ENCODE results near the gene PI16.

PI16 gene

GRCh38 chr6:37005061-37005810 is 50.7 kb downstream of the PI16 start, which contains the start of gene FGD2:
TSS of gene FGD2 (plus strand) at chr6:37005655. CDS start at chr6:37005818, 163 bp downstream.
- no peak for DNase-seq

GRCh38 chr6:37005827-37006567 is 51.5 kb downstream of the PI16 start:
- DNase-seq, result no peak

GRCh38 chr6:37006793-37007339 is 52.3 kb downstream of the PI16 start:
- DNase-seq, result no peak

DNA sequence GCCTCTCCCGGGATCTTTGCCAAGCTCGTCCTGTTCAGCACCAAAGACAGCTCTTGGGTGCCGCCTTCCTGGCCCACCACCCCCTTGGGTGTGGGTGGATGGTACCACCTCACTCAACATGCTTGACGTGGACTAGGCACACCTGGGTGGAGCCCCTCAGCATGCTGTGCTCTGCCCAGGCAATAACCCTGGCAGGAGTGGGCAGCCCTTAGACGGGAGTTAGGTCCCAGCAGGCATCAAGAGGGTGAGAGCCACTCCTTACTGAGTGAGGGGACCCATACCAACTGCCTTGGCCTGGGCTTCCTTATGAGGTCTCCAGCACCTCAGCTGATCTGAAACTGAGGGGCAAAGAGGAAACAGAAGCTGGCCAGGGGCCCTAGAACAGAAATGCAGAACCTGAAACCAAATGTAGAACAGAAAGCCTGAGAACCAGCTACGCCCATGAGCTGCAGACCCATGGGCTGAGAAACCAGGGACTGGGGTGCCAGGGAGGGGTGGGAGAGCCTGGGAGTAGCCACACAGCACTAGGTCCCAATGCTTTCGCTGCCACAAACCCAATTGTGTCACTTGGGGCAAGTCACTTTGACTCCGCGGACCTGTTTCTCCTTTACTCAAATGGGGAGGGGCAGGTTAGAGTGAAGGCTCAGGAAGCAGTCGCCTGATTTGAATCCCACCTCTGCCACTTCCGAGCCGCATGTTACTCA is 53.0 kb downstream of the PI16 start:
- DNase-seq, result no peak

GRCh38 chr6:37008484-37009465 is 54.2 kb downstream of the PI16 start:
- DNase-seq, result no peak

DNA sequence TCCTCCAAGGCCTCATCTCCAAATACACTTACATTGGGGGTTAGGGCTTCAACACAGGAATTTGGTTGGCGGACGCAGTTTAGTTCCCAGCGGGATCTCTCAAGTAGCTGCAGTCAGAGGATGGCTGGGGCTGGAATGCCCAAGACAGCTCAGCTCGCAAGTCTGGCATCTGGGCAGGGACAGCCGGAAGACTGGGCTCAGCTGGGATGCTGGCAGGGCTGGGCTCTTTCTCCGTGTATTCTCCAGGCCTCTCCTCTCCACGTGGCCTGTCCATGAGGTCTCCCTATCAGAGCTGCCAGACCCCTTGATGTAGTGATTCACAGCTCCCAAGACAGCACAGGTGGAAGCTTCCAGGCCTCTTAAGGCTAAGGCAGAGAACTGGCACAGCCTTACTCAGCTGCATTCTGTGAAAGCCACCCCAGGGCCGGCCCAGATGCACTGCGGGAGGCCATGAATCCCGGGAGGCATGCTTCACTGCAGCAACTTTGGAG is 55.9 kb downstream of the PI16 start:
- DNase-seq, result no peak

DNA sequence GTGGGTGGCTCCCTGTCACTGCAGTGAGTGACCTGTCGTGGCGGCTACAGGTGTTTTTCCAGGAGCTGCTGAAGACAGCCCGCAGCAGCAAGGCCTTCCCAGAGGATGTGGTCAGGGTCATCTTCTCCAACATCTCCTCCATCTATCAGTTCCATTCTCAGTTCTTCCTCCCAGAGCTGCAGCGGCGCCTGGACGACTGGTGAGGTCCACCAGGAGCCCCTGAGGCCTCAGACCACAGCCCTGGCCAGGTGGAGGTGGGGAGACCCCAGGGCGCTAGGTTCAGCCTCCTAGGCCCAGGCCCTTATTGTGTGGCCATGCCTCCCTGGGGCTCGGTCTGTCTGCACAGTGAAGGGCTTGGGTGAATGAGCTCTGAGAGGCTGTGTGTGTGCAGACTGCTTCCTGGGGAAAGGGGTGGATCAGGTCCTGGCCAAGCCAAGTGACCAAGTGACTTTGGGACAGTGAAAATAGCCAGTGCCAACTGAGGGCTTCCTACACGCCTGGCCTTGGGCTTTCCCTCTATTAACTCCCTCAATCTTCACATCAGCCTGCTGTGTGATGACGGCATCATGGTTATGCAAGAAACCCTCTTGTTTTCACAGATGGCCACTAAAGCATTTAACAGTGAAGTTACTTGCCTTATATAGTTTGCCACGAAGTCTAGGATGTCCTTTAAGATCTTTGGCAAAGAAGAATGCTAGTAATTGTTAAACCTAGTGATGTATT is 57.3 kb downstream of the PI16 start:
- DNase-seq, result no peak

DNA sequence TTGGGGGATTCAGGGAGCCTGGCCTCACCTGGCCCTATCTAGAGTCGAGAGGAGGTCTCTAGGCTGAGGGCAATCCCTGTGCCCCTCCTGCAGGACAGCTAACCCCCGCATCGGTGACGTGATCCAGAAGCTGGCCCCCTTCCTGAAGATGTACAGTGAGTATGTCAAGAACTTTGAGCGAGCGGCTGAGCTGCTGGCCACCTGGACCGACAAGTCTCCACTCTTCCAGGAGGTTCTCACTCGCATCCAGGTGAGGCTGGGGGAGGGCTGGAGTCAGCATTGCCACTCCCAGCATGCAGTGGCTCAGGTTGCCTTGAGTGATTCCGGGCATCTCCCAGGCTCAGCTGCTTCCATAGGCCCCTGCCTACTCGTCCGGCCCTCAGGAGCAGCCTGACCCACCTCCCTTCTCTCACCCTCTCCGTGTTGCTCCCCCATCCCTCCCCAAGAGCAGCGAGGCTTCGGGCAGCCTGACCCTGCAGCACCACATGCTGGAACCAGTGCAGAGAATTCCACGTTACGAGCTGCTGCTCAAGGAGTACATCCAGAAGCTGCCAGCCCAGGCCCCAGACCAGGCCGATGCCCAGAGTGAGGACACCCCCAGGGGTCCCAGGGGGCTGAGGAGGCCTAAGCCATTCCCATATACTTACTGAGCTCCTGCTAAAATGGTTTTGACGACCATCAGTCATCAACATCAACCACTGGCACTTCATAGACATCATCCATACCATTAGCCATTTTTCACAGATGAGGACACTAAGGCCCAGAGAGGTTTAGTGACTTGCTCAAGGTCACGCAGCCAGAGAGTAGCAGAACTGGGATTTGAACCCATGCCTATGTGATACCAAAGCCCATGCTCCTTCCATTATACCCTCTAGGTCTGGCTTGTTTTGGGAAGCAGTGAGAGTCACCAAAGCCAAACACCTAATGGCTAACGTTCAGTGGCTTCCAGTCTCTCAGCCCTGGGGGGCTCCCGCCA is 59.3 kb downstream of the PI16 start:
- no peak for DNase-seq

All from NCI-H2029 treated with DMSO at 0.1 percent for 48 hours (cell line).